ENCODE data around the gene EDNRB. TPM values are rescaled to one million over a fixed set of nuclear protein-coding genes. Genes with fewer than 3 reads are reported as not detected.

Gene EDNRB
- polyA plus RNA-seq: 0.01 to 0.03 TPM in 2 of 3 replicates, not detected in the other
- not detected for polyA plus RNA-seq (2011; ENCODE audit: low read depth)
- 0.05 and 0.06 TPM in 2 replicates for polyA plus RNA-seq (2011; cell fraction: cytosol; rRNA removed)
- 0.03 and 0.05 TPM in 2 replicates for polyA plus RNA-seq (2011; cell fraction: nucleus; rRNA removed)
- polyA plus RNA-seq (2012; ENCODE audit: low replicate concordance): 0.07 TPM in 1 of 2 replicates, not detected in the other
- polyA minus RNA-seq: not detected in 3 replicates
- not detected for polyA minus RNA-seq (2011; cell fraction: cytosol; rRNA and poly(A)+ RNA removed)
- not detected in 2 replicates for polyA minus RNA-seq (2011; cell fraction: nucleus; rRNA and poly(A)+ RNA removed)

DNA sequence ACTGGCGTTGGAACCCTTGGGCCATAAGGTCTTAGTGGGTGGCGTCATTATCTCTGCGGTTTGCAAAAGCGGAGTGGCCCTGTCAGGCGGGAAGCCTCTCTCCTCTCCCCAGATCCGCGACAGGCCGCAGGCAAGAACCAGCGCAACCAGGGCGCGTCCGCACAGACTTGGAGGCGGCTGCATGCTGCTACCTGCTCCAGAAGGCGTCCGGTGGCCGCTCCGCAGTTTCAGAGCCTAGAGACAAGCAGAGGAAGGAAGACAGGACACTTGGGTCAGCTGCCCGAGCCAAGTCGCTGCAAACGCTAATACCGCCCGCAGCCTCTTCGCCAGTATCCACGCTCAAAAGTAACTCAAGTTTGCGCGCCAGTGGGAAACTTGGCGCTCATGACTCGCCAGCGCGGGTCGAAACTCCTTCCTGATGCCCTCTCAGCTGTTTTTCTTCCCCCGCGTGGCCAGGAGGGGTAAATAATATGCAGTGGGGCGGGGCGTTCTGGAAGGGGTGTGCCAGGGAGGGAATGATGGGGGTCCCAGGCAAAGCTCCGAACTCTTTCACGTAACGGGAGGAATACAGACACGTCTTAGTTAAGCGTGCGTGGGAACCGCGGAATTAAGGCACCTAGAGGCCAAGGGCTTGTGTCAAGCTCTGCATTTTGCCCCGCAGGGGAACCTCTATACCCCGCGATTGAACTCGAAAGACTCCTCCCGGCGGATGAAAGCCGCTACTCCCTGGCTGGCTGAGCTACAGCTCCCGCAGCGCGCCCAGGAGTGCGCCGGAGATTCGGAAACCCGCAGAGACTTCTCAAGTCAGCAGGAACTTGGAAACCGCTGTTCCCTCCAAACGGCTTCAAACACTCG is at the start of gene EDNRB:
Gene EDNRB, minus strand, starts transcription at position 441 of the 855 bp plus-strand sequence. Its CDS starts 258 bp downstream, at position 183.
- Histone ChIP-seq H3K36me3 (ENCODE audit: control insufficient read depth in 2 of 2, extremely low read depth in 1 of 2, insufficient read depth in 2 of 2, low read length in 2 of 2) (no peaks in the 10 kb centered on the region), H3K9me1 (ENCODE audit: control insufficient read depth, extremely low read depth, insufficient read depth, low read length) (no peaks in the 10 kb centered on the region), H2AFZ (ENCODE audit: control insufficient read depth, low read length) (peak within 1 kb of the TSS; percentile 77), H3K4me1 (ENCODE audit: control insufficient read depth, extremely low read depth, insufficient read depth, low read length) (peaks cover 10% of the 10 kb centered on the region), H3K9me3 (ENCODE audit: control insufficient read depth, low read depth, low read length) (no peaks in the 10 kb centered on the region), H3K4me2 (ENCODE audit: control insufficient read depth, extremely low read depth, insufficient read depth, low read depth, low read length) (peak within 1 kb of the TSS; percentile 96), H3K9ac (ENCODE audit: control insufficient read depth, extremely low read depth, insufficient read depth, low read length) (no peak within 1 kb of the TSS), H3K27me3 (ENCODE audit: control insufficient read depth, extremely low read depth, insufficient read depth, low read length) (peaks cover 25% of the 10 kb centered on the region), H3K27ac (ENCODE audit: control insufficient read depth, insufficient read depth, low read length) (no peak within 1 kb of the TSS), H3K79me2 (ENCODE audit: control insufficient read depth, insufficient read depth, low read length) (no peaks in the 10 kb centered on the region), H3K4me3 (ENCODE audit: control insufficient read depth in 2 of 3, extremely low read depth in 1 of 3, insufficient read depth in 2 of 3, low read depth in 1 of 3, low read length in 3 of 3) (peak within 1 kb of the TSS; percentile 6 to 68 (median 66)), H4K20me1 (ENCODE audit: control insufficient read depth, extremely low read depth, insufficient read depth, low read length) (no peaks in the 10 kb centered on the region)
- DNase-seq (ENCODE audit: low read depth, low spot score) (no peak), FAIRE-seq (no peak)
- dilution Hi-C loops (cut with MboI; ENCODE audit: extremely low pct_ligation_motif_present, low sequenced_read_pairs): no loop called here
- TF ChIP-seq, protein P1, sequence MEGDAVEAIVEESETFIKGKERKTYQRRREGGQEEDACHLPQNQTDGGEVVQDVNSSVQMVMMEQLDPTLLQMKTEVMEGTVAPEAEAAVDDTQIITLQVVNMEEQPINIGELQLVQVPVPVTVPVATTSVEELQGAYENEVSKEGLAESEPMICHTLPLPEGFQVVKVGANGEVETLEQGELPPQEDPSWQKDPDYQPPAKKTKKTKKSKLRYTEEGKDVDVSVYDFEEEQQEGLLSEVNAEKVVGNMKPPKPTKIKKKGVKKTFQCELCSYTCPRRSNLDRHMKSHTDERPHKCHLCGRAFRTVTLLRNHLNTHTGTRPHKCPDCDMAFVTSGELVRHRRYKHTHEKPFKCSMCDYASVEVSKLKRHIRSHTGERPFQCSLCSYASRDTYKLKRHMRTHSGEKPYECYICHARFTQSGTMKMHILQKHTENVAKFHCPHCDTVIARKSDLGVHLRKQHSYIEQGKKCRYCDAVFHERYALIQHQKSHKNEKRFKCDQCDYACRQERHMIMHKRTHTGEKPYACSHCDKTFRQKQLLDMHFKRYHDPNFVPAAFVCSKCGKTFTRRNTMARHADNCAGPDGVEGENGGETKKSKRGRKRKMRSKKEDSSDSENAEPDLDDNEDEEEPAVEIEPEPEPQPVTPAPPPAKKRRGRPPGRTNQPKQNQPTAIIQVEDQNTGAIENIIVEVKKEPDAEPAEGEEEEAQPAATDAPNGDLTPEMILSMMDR (optimal IDR thresholded peaks at IDR 0.05 in 1 of 3, IDR thresholded peaks at IDR 0.05 in 1 of 3, conservative IDR thresholded peaks at IDR 0.05 in 1 of 3; ENCODE audit: extremely low read depth in 1 of 3, insufficient read depth in 2 of 3, low read length in 3 of 3): no peak
- TF ChIP-seq EZH2 (IDR thresholded peaks at IDR 0.05; ENCODE audit: low read length): no peak

DNA sequence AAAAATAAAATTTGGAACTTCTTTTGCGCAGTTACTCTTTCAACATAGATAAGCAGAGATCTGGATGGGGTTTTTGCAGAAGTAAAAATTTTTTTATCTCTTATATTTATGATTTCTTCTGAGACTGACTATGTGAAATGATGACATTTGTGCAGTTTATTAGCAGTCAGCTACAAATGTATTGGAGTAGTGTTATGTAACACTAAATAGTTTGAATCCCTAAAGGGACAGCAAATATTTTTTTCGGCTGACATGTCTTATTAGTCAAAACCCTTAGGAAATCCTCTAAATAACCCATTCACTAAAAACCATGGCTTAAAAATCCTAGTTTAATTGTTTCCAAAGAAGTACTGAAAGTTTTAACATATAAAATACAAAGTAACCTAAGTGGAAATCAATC is 48.0 kb upstream of the EDNRB start:
- no peak for TF ChIP-seq EZH2 (IDR thresholded peaks at IDR 0.05; ENCODE audit: low read length)
- TF ChIP-seq, protein P1 (optimal IDR thresholded peaks at IDR 0.05 in 1 of 3, IDR thresholded peaks at IDR 0.05 in 1 of 3, conservative IDR thresholded peaks at IDR 0.05 in 1 of 3; ENCODE audit: extremely low read depth in 1 of 3, insufficient read depth in 2 of 3, low read length in 3 of 3): no peak
- dilution Hi-C loops (cut with MboI; ENCODE audit: extremely low pct_ligation_motif_present, low sequenced_read_pairs): no loop called here
- H3K4me1 ChIP-seq (ENCODE audit: control insufficient read depth, extremely low read depth, insufficient read depth, low read length): no peaks in the 10 kb centered on the region
- no peak for DNase-seq (ENCODE audit: low read depth, low spot score)
- H3K9me3 ChIP-seq (ENCODE audit: control insufficient read depth, low read depth, low read length): no peaks in the 10 kb centered on the region
- no peak overlapping the region for H3K4me2 ChIP-seq (ENCODE audit: control insufficient read depth, extremely low read depth, insufficient read depth, low read depth, low read length)
- no peaks in the 10 kb centered on the region for H3K9me1 ChIP-seq (ENCODE audit: control insufficient read depth, extremely low read depth, insufficient read depth, low read length)
- H4K20me1 ChIP-seq (ENCODE audit: control insufficient read depth, extremely low read depth, insufficient read depth, low read length): no peaks in the 10 kb centered on the region
- no peaks in the 10 kb centered on the region for H3K27me3 ChIP-seq (ENCODE audit: control insufficient read depth, extremely low read depth, insufficient read depth, low read length)
- no peak overlapping the region for H2AFZ ChIP-seq (ENCODE audit: control insufficient read depth, low read length)
- H3K9ac ChIP-seq (ENCODE audit: control insufficient read depth, extremely low read depth, insufficient read depth, low read length): no peak overlapping the region
- no peak for FAIRE-seq
- H3K79me2 ChIP-seq (ENCODE audit: control insufficient read depth, insufficient read depth, low read length): no peaks in the 10 kb centered on the region
- no peak overlapping the region for H3K27ac ChIP-seq (ENCODE audit: control insufficient read depth, insufficient read depth, low read length)
- H3K36me3 ChIP-seq (ENCODE audit: control insufficient read depth in 2 of 2, extremely low read depth in 1 of 2, insufficient read depth in 2 of 2, low read length in 2 of 2): no peaks in the 10 kb centered on the region
- no peak overlapping the region for H3K4me3 ChIP-seq (ENCODE audit: control insufficient read depth in 2 of 3, extremely low read depth in 1 of 3, insufficient read depth in 2 of 3, low read depth in 1 of 3, low read length in 3 of 3)
